WTC11 (cell line): ENCODE measurements around the gene FADD.

Experiments used
- ETV6 ChIP-seq: sonication (generic); formaldehyde crosslinking; IDR thresholded peaks from 2 replicates; pipeline ENCODE4 v1.8.1; 2022; ENCODE audit warnings: mild to moderate bottlenecking, missing genetic modification reagents
- GABPB1 ChIP-seq: sonication (generic); formaldehyde crosslinking; IDR thresholded peaks from 2 replicates; pipeline ENCODE4 v1.8.1; 2023; ENCODE audit warnings: mild to moderate bottlenecking, missing genetic modification reagents
- NR1H2 ChIP-seq: sonication (generic); formaldehyde crosslinking; IDR thresholded peaks from 2 replicates; pipeline ENCODE4 v1.9.0; 2021; ENCODE audit warnings: mild to moderate bottlenecking, moderate library complexity, missing genetic modification reagents
- NR2C2 ChIP-seq: sonication (generic); formaldehyde crosslinking; IDR thresholded peaks from 2 replicates; pipeline ENCODE4 v1.8.0; 2022; ENCODE audit warnings: mild to moderate bottlenecking, missing genetic modification reagents
- NR3C1 ChIP-seq: sonication (generic); formaldehyde crosslinking; conservative IDR thresholded peaks from 2 replicates; pipeline ENCODE4 v1.8.1; 2023; ENCODE audit warnings: low read depth, mild to moderate bottlenecking, missing genetic modification reagents
- SP1 ChIP-seq: sonication (generic); formaldehyde crosslinking; conservative IDR thresholded peaks from 2 replicates; pipeline ENCODE4 v1.8.1; 2022; ENCODE audit warnings: missing genetic modification reagents
- TCF7 ChIP-seq: sonication (generic); formaldehyde crosslinking; IDR thresholded peaks from 2 replicates; pipeline ENCODE4 v1.8.0; 2022; ENCODE audit warnings: mild to moderate bottlenecking, low read depth, missing genetic modification reagents, moderate library complexity
- TF ChIP-seq, protein P1 (sequence below): fragments of 200-600 bp; IDR thresholded peaks from 2 replicates; pipeline ENCODE4 v1.8.0; 2022; ENCODE audit warnings: antibody characterized with exemption
- TF ChIP-seq, protein P2 (sequence below): sonication (generic); formaldehyde crosslinking; IDR thresholded peaks from 2 replicates; pipeline ENCODE4 v1.8.0; 2022; ENCODE audit warnings: mild to moderate bottlenecking, missing genetic modification reagents
- TF ChIP-seq, protein P3 (sequence below): sonication (generic); formaldehyde crosslinking; IDR thresholded peaks from 2 replicates; pipeline ENCODE4 v1.8.0; 2023; ENCODE audit warnings: missing genetic modification reagents, mild to moderate bottlenecking, borderline replicate concordance
- TF ChIP-seq, protein P4 (sequence below): sonication (generic); formaldehyde crosslinking; IDR thresholded peaks from 2 replicates; pipeline ENCODE4 v1.8.1; 2023; ENCODE audit warnings: mild to moderate bottlenecking, missing genetic modification reagents, moderate library complexity
- TF ChIP-seq, protein P5 (sequence below): sonication (generic); formaldehyde crosslinking; IDR thresholded peaks from 2 replicates; pipeline ENCODE4 v1.8.1; 2022; ENCODE audit warnings: low read depth, missing genetic modification reagents, borderline replicate concordance
- TF ChIP-seq, protein P6 (sequence below): sonication (generic); formaldehyde crosslinking; IDR thresholded peaks from 2 replicates; pipeline ENCODE4 v1.8.0; 2023; ENCODE audit warnings: missing genetic modification reagents

DNA sequence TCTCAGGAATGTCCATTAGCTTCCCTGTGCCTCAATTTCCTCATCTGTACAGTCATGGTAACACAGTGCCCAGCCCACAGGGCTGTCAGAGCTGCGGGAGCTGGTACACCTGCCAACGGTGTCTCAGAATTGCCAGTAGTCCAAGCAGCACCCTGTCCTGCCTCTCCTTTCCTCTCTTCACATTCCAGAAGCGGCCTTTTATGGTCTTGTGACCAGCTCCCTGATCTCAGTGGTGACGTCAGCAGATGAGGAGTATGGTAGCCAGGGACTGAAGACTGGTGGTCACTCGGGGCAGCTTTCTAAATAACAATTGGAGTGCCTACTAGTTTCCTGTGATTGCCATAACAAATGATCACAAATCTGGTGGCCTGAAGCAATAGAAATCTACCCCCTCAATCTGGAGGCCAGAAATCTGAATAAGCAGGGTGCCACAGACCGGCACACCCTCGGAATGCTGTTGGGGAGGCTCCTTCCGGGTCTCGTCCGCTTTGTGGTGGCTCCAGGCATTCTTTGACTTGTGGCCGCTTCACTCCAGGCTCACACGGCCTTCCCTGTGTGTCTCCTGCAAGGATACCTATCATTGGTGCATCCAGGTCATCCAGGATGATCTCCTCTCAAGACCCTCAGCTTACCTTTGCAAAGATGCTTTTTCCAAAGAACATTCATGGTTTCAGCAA is 2.1 kb downstream of the FADD start:
- TF ChIP-seq NR3C1 (no peak), SP1 (no peak), TCF7 (CRISPR knock-in tag) (no peak), NR2C2 (no peak), ETV6 (CRISPR knock-in tag) (no peak), NR1H2 (CRISPR knock-in tag) (no peak), GABPB1 (CRISPR knock-in tag) (no peak)
- TF ChIP-seq, protein P1, sequence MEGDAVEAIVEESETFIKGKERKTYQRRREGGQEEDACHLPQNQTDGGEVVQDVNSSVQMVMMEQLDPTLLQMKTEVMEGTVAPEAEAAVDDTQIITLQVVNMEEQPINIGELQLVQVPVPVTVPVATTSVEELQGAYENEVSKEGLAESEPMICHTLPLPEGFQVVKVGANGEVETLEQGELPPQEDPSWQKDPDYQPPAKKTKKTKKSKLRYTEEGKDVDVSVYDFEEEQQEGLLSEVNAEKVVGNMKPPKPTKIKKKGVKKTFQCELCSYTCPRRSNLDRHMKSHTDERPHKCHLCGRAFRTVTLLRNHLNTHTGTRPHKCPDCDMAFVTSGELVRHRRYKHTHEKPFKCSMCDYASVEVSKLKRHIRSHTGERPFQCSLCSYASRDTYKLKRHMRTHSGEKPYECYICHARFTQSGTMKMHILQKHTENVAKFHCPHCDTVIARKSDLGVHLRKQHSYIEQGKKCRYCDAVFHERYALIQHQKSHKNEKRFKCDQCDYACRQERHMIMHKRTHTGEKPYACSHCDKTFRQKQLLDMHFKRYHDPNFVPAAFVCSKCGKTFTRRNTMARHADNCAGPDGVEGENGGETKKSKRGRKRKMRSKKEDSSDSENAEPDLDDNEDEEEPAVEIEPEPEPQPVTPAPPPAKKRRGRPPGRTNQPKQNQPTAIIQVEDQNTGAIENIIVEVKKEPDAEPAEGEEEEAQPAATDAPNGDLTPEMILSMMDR, result no peak
- TF ChIP-seq, protein P2, sequence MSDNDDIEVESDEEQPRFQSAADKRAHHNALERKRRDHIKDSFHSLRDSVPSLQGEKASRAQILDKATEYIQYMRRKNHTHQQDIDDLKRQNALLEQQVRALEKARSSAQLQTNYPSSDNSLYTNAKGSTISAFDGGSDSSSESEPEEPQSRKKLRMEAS (CRISPR knock-in tag), result no peak
- TF ChIP-seq, protein P3, sequence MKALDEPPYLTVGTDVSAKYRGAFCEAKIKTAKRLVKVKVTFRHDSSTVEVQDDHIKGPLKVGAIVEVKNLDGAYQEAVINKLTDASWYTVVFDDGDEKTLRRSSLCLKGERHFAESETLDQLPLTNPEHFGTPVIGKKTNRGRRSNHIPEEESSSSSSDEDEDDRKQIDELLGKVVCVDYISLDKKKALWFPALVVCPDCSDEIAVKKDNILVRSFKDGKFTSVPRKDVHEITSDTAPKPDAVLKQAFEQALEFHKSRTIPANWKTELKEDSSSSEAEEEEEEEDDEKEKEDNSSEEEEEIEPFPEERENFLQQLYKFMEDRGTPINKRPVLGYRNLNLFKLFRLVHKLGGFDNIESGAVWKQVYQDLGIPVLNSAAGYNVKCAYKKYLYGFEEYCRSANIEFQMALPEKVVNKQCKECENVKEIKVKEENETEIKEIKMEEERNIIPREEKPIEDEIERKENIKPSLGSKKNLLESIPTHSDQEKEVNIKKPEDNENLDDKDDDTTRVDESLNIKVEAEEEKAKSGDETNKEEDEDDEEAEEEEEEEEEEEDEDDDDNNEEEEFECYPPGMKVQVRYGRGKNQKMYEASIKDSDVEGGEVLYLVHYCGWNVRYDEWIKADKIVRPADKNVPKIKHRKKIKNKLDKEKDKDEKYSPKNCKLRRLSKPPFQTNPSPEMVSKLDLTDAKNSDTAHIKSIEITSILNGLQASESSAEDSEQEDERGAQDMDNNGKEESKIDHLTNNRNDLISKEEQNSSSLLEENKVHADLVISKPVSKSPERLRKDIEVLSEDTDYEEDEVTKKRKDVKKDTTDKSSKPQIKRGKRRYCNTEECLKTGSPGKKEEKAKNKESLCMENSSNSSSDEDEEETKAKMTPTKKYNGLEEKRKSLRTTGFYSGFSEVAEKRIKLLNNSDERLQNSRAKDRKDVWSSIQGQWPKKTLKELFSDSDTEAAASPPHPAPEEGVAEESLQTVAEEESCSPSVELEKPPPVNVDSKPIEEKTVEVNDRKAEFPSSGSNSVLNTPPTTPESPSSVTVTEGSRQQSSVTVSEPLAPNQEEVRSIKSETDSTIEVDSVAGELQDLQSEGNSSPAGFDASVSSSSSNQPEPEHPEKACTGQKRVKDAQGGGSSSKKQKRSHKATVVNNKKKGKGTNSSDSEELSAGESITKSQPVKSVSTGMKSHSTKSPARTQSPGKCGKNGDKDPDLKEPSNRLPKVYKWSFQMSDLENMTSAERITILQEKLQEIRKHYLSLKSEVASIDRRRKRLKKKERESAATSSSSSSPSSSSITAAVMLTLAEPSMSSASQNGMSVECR (CRISPR knock-in tag), result no peak
- TF ChIP-seq, protein P4, sequence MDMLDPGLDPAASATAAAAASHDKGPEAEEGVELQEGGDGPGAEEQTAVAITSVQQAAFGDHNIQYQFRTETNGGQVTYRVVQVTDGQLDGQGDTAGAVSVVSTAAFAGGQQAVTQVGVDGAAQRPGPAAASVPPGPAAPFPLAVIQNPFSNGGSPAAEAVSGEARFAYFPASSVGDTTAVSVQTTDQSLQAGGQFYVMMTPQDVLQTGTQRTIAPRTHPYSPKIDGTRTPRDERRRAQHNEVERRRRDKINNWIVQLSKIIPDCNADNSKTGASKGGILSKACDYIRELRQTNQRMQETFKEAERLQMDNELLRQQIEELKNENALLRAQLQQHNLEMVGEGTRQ (CRISPR knock-in tag), result no peak
- TF ChIP-seq, protein P5, sequence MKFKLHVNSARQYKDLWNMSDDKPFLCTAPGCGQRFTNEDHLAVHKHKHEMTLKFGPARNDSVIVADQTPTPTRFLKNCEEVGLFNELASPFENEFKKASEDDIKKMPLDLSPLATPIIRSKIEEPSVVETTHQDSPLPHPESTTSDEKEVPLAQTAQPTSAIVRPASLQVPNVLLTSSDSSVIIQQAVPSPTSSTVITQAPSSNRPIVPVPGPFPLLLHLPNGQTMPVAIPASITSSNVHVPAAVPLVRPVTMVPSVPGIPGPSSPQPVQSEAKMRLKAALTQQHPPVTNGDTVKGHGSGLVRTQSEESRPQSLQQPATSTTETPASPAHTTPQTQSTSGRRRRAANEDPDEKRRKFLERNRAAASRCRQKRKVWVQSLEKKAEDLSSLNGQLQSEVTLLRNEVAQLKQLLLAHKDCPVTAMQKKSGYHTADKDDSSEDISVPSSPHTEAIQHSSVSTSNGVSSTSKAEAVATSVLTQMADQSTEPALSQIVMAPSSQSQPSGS (CRISPR knock-in tag), result no peak
- TF ChIP-seq, protein P6, sequence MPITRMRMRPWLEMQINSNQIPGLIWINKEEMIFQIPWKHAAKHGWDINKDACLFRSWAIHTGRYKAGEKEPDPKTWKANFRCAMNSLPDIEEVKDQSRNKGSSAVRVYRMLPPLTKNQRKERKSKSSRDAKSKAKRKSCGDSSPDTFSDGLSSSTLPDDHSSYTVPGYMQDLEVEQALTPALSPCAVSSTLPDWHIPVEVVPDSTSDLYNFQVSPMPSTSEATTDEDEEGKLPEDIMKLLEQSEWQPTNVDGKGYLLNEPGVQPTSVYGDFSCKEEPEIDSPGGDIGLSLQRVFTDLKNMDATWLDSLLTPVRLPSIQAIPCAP, result no peak
